PFSK-1 (cell line): ENCODE measurements around the gene SASH1.

Experiments
- POLR2AphosphoS5 ChIP-seq: IDR thresholded peaks from 2 replicates; pipeline ENCODE4 v1.6.1; 2012; ENCODE audit warnings: low read depth, mild to moderate bottlenecking, control low read depth, low read length, moderate library complexity
- SIN3A ChIP-seq: IDR thresholded peaks from 2 replicates; pipeline ENCODE4 v1.6.1; 2012; ENCODE audit warnings: mild to moderate bottlenecking, low read length, moderate library complexity, borderline replicate concordance; ENCODE audit not compliant: insufficient read depth
- TAF1 ChIP-seq: IDR thresholded peaks from 2 replicates; pipeline ENCODE4 v1.6.1; 2012; ENCODE audit warnings: low read length, control low read depth, borderline replicate concordance; ENCODE audit not compliant: insufficient read depth
- TF ChIP-seq, protein P1 (sequence below), 2 experiments: IDR thresholded peaks; 2 replicates each; pipeline versions ENCODE4 v1.6.1 to v1.8.0; 2011 to 2012; ENCODE audit warnings: low read depth in 2 of 2, low read length in 2 of 2, control low read depth in 1 of 2, inconsistent platforms in 1 of 2, mild to moderate bottlenecking in 1 of 2, moderate library complexity in 1 of 2; ENCODE audit not compliant: insufficient read depth in 1 of 2

DNA sequence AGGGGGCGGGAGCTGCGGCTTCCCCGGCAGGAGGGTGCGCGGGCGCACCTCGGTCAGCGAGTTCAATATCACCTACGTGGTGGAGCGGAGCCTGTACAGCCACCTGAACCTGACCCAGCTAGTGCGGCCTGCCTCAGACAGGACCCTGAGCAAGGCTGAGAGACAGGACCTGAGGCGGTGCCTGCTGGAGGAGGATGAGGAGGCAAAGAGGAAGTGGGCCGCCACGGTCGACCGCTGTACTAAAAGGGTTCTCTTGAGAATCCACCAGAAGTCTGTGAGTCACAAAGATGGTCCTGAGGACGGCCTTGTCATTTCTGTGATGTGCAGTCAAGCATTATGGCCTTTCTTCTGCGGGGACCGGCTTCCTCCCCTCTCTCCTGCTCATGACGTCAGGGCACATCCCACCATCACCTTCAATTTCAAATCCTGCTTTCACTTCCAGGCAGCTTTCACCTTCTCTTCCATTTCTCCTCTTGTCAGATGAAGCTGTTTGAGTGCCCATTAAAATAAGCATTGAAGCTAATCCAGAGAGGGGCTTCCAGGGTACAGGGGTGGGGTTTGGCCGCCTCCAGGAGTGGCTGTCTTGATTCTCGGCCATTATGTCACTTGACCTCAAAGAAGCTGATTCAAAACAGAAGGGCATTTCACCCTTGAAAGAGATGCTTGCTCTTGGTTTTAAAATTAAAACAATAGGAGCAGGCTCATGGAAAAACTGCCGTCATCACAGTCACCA, 177.6 kb downstream of the SASH1 start:
- TF ChIP-seq TAF1 (peak; percentile 38; the same call in 1 of the 2 replicates), POLR2AphosphoS5 (no peak), SIN3A (0 out of 2 replicates have a peak, but pooled peaks have one; percentile 42)
- TF ChIP-seq, protein P1, sequence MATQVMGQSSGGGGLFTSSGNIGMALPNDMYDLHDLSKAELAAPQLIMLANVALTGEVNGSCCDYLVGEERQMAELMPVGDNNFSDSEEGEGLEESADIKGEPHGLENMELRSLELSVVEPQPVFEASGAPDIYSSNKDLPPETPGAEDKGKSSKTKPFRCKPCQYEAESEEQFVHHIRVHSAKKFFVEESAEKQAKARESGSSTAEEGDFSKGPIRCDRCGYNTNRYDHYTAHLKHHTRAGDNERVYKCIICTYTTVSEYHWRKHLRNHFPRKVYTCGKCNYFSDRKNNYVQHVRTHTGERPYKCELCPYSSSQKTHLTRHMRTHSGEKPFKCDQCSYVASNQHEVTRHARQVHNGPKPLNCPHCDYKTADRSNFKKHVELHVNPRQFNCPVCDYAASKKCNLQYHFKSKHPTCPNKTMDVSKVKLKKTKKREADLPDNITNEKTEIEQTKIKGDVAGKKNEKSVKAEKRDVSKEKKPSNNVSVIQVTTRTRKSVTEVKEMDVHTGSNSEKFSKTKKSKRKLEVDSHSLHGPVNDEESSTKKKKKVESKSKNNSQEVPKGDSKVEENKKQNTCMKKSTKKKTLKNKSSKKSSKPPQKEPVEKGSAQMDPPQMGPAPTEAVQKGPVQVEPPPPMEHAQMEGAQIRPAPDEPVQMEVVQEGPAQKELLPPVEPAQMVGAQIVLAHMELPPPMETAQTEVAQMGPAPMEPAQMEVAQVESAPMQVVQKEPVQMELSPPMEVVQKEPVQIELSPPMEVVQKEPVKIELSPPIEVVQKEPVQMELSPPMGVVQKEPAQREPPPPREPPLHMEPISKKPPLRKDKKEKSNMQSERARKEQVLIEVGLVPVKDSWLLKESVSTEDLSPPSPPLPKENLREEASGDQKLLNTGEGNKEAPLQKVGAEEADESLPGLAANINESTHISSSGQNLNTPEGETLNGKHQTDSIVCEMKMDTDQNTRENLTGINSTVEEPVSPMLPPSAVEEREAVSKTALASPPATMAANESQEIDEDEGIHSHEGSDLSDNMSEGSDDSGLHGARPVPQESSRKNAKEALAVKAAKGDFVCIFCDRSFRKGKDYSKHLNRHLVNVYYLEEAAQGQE (IDR thresholded peaks at IDR 0.05; ENCODE audit: insufficient read depth in 1 of 2, low read depth in 2 of 2, low read length in 2 of 2): 0 out of 4 replicates have a peak, but pooled peaks of 1 of the 2 experiments have one; percentile 16
